K562 (cell line): ENCODE data around the gene ETS2. TPM values are rescaled to one million over a fixed set of nuclear protein-coding genes. Genes with fewer than 3 reads are reported as not detected.

ENCODE experiments used
- ARNT ChIP-seq, 2 experiments: fragments of 450-650 bp; IDR thresholded peaks; 2 replicates each; pipeline ENCODE4 v1.6.1; 2016; ENCODE audit warnings: mild to moderate bottlenecking in 1 of 2
- CBX2 ChIP-seq: fragments of 200-600 bp; sonication (generic); IDR thresholded peaks from one replicate; pipeline ENCODE4 v1.6.1; 2012; ENCODE audit warnings: mild to moderate bottlenecking, low read length, inconsistent platforms; ENCODE audit not compliant: insufficient read depth, poor library complexity, severe bottlenecking
- ELF1 ChIP-seq: fragments of 200-800 bp; sonication (Bioruptor generic); IDR thresholded peaks from 2 replicates; pipeline ENCODE4 v1.6.1; 2016; ENCODE audit warnings: missing genetic modification characterization, missing compliant biosample characterization
- FOXK1 ChIP-seq: sonication (generic); formaldehyde crosslinking; IDR thresholded peaks from 2 replicates; pipeline ENCODE4 v1.8.0; 2022; ENCODE audit warnings: missing genetic modification reagents, mild to moderate bottlenecking, borderline replicate concordance
- KLF10 ChIP-seq: fragments of 250-450 bp; sonication (Bioruptor Pico); IDR thresholded peaks from 2 replicates; pipeline ENCODE4 v1.6.1; 2021; ENCODE audit warnings: matching md5 sums
- PRMT5 ChIP-seq: sonication (generic); formaldehyde crosslinking; IDR thresholded peaks from 2 replicates; pipeline ENCODE4 v1.5.0; 2020; ENCODE audit warnings: missing genetic modification reagents
- ZNF23 ChIP-seq: fragments of 250-450 bp; sonication (Bioruptor Pico); IDR thresholded peaks from 2 replicates; pipeline ENCODE4 v1.4.0; 2020; ENCODE audit warnings: mild to moderate bottlenecking
- ZNF232 ChIP-seq: sonication (generic); formaldehyde crosslinking; IDR thresholded peaks from 2 replicates; pipeline ENCODE4 v1.8.0; 2022; ENCODE audit warnings: mild to moderate bottlenecking, missing genetic modification reagents
- ZNF695 ChIP-seq: fragments of 450-650 bp; formaldehyde crosslinking; IDR thresholded peaks from 2 replicates; pipeline ENCODE4 v1.4.0; 2020; ENCODE audit warnings: mild to moderate bottlenecking, moderate library complexity
- ZNF766 ChIP-seq: fragments of 200-800 bp; sonication (Bioruptor generic); conservative IDR thresholded peaks from 2 replicates; pipeline ENCODE4 v1.6.1; 2016; ENCODE audit warnings: missing genetic modification characterization, missing compliant biosample characterization
- polyA plus RNA-seq, 8 experiments: library from polyadenylated mRNA; depleted of rRNA in 4 of 8; stranded (reverse) in 5 of 8; unstranded in 3 of 8; fragments of >200 nt; fragmentation: Nextera tagmentation in 2 of 8; fragmentation: Illumina TruSeq in 1 of 8; extraction: Ambion mirVana in 2 of 8; extraction: Trizol in 1 of 8; gene quantifications; 2 replicates each; pipeline versions ENCODE4 v1.2.1 to v1.2.3, GENCODE V29; 2011 to 2014; ENCODE audit warnings: inconsistent platforms in 1 of 8, missing spikeins in 1 of 8
- total RNA-seq, 7 experiments: library from RNA; depleted of rRNA in 6 of 7; stranded (reverse); fragments of >200 nt in 6 of 7; fragmentation: Illumina TruSeq in 2 of 7; extraction: Trizol in 2 of 7; gene quantifications; 2 replicates each; pipeline versions ENCODE4 v1.2.1 to v1.2.3, GENCODE V29; 2011 to 2021; ENCODE audit warnings: low replicate concordance in 1 of 7
- TF ChIP-seq, protein P1 (sequence below), 2 experiments: fragments of 450-650 bp in 1 of 2; sonication (generic) in 1 of 2; formaldehyde crosslinking; conservative IDR thresholded peaks; 2 replicates each; pipeline versions ENCODE4 v1.4.0 to v1.8.1; 2020 to 2022; ENCODE audit warnings: mild to moderate bottlenecking in 1 of 2, missing genetic modification reagents in 1 of 2
- TF ChIP-seq, protein P2 (sequence below): fragments of 200-800 bp; sonication (Bioruptor generic); IDR thresholded peaks from 2 replicates; pipeline ENCODE4 v1.6.1; 2017; ENCODE audit warnings: missing genetic modification characterization, missing compliant biosample characterization
- TF ChIP-seq, protein P3 (sequence below): sonication (generic); formaldehyde crosslinking; IDR thresholded peaks from 2 replicates; pipeline ENCODE4 v1.8.1; 2023; ENCODE audit warnings: mild to moderate bottlenecking, missing genetic modification reagents
- TF ChIP-seq, protein P4 (sequence below): sonication (generic); formaldehyde crosslinking; IDR thresholded peaks from 2 replicates; pipeline ENCODE4 v1.8.1; 2023; ENCODE audit warnings: missing genetic modification reagents, mild to moderate bottlenecking, borderline replicate concordance
- TF ChIP-seq, protein P5 (sequence below): fragments of 450-650 bp; IDR thresholded peaks from 2 replicates; pipeline ENCODE4 v1.6.1; 2016; ENCODE audit warnings: low read depth, mild to moderate bottlenecking, moderate library complexity

Gene ETS2
- total and polyA plus RNA-seq, 9 of the 15 experiments (the other 6 are each of a cell fraction or from before 2014, with no cell fraction given) = 1.7 to 24.4 (median 12.2) TPM

DNA sequence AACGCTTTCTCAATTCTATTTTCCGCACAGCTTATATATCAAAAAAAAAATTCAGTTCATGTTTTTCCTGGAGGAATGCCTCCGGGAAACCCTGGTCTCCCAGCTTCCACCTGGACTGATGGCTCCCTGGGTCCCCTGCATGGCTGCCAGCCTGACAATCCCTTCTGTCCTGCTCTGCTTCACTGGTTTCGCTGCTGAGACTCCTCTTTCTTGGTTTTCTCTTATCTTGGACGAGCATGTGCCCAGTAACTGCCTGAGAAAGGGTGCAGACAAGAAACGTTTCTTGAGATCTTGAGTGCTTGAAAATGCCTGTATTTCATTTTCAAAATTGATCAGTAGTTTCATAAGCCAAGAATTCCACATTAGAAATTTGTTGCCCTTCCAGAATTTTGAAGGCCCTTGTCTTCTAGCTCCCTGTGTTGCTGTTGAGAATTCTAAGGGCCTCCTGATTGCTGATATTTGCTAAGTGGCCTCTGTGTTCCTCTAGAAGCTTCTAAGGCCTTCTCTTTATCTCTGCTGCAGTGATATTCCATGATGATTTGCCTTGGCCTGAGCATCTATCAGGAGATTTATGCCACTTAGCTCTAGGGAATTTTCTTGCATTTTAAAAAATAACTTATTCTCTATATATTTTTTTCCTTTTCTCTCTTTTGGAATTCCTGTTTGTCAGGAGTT, 44.7 kb downstream of the ETS2 start (continued):
- TF ChIP-seq, protein P1, sequence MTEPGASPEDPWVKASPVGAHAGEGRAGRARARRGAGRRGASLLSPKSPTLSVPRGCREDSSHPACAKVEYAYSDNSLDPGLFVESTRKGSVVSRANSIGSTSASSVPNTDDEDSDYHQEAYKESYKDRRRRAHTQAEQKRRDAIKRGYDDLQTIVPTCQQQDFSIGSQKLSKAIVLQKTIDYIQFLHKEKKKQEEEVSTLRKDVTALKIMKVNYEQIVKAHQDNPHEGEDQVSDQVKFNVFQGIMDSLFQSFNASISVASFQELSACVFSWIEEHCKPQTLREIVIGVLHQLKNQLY (CRISPR knock-in tag; conservative IDR thresholded peaks at IDR 0.05) = no peak
- TF ChIP-seq ZNF766 (CRISPR knock-in tag) (peak; percentile 89), FOXK1 (CRISPR knock-in tag) (no peak), KLF10 (CRISPR knock-in tag) (no peak), CBX2 (no peak), ELF1 (tag) (peak; percentile 18; the same call in 1 of the 2 replicates), ZNF23 (CRISPR knock-in tag) (no peak), ARNT (IDR thresholded peaks at IDR 0.05) (no peak; a peak in 1 of 4 replicates), ZNF695 (no peak), PRMT5 (CRISPR knock-in tag) (no peak), ZNF232 (CRISPR knock-in tag) (no peak)
- TF ChIP-seq, protein P2, sequence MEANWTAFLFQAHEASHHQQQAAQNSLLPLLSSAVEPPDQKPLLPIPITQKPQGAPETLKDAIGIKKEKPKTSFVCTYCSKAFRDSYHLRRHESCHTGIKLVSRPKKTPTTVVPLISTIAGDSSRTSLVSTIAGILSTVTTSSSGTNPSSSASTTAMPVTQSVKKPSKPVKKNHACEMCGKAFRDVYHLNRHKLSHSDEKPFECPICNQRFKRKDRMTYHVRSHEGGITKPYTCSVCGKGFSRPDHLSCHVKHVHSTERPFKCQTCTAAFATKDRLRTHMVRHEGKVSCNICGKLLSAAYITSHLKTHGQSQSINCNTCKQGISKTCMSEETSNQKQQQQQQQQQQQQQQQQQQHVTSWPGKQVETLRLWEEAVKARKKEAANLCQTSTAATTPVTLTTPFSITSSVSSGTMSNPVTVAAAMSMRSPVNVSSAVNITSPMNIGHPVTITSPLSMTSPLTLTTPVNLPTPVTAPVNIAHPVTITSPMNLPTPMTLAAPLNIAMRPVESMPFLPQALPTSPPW = peak; percentile 10; the same call in 1 of the 2 replicates
- TF ChIP-seq, protein P3, sequence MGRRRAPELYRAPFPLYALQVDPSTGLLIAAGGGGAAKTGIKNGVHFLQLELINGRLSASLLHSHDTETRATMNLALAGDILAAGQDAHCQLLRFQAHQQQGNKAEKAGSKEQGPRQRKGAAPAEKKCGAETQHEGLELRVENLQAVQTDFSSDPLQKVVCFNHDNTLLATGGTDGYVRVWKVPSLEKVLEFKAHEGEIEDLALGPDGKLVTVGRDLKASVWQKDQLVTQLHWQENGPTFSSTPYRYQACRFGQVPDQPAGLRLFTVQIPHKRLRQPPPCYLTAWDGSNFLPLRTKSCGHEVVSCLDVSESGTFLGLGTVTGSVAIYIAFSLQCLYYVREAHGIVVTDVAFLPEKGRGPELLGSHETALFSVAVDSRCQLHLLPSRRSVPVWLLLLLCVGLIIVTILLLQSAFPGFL (CRISPR knock-in tag) = no peak
- TF ChIP-seq, protein P4, sequence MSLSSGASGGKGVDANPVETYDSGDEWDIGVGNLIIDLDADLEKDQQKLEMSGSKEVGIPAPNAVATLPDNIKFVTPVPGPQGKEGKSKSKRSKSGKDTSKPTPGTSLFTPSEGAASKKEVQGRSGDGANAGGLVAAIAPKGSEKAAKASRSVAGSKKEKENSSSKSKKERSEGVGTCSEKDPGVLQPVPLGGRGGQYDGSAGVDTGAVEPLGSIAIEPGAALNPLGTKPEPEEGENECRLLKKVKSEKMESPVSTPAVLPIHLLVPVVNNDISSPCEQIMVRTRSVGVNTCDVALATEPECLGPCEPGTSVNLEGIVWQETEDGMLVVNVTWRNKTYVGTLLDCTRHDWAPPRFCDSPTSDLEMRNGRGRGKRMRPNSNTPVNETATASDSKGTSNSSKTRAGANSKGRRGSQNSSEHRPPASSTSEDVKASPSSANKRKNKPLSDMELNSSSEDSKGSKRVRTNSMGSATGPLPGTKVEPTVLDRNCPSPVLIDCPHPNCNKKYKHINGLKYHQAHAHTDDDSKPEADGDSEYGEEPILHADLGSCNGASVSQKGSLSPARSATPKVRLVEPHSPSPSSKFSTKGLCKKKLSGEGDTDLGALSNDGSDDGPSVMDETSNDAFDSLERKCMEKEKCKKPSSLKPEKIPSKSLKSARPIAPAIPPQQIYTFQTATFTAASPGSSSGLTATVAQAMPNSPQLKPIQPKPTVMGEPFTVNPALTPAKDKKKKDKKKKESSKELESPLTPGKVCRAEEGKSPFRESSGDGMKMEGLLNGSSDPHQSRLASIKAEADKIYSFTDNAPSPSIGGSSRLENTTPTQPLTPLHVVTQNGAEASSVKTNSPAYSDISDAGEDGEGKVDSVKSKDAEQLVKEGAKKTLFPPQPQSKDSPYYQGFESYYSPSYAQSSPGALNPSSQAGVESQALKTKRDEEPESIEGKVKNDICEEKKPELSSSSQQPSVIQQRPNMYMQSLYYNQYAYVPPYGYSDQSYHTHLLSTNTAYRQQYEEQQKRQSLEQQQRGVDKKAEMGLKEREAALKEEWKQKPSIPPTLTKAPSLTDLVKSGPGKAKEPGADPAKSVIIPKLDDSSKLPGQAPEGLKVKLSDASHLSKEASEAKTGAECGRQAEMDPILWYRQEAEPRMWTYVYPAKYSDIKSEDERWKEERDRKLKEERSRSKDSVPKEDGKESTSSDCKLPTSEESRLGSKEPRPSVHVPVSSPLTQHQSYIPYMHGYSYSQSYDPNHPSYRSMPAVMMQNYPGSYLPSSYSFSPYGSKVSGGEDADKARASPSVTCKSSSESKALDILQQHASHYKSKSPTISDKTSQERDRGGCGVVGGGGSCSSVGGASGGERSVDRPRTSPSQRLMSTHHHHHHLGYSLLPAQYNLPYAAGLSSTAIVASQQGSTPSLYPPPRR (CRISPR knock-in tag) = no peak
- TF ChIP-seq, protein P5, sequence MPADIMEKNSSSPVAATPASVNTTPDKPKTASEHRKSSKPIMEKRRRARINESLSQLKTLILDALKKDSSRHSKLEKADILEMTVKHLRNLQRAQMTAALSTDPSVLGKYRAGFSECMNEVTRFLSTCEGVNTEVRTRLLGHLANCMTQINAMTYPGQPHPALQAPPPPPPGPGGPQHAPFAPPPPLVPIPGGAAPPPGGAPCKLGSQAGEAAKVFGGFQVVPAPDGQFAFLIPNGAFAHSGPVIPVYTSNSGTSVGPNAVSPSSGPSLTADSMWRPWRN = no peak
